Measurements from ENCODE around the gene ZBTB42. TPM values are rescaled to one million over a fixed set of nuclear protein-coding genes. Genes with fewer than 3 reads are reported as not detected.
"Not testable (repeated sequence)": the region's sequence is repeated elsewhere in the genome, so short reads cannot be mapped to it uniquely, and the experiment has no call there.

ZBTB42 gene
- total RNA-seq, 1 experiment from 2014 or later = 1.4 TPM

DNA sequence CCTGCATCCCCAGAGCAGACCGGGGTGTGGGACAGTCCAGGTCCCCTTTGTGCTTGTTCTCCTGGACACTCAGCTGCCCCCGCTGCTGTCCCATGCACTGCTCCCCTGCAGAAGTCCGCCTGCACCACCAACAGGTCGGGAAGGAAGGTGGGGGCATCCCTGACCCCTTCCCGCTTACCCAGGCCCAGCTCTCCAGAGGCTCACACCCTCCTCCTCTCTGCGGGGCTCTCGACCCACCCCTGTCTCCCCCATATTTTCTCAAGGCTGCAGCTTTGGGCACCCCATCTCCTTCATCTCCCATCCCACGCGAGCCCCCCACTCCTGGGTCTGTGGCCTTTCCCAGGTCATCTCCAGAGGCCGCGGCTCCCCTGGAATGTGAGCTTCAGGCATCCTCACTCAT, 9.4 kb downstream of the ZBTB42 start:
- Histone ChIP-seq H3K36me3 (no peaks in the 10 kb centered on the region), H3K27ac (no peak overlapping the region), H3K9me3 (replicated peaks) (no peaks in the 10 kb centered on the region), H3K4me1 (replicated peaks) (0 out of 2 replicates have a peak, but pooled peaks cover 8% of the 10 kb centered on the region), H3K27me3 (replicated peaks) (no peaks in the 10 kb centered on the region), H3K4me3 (no peak overlapping the region)
- no peak for DNase-seq (ENCODE audit: low read depth in 1 of 2, low spot score in 2 of 2)

DNA sequence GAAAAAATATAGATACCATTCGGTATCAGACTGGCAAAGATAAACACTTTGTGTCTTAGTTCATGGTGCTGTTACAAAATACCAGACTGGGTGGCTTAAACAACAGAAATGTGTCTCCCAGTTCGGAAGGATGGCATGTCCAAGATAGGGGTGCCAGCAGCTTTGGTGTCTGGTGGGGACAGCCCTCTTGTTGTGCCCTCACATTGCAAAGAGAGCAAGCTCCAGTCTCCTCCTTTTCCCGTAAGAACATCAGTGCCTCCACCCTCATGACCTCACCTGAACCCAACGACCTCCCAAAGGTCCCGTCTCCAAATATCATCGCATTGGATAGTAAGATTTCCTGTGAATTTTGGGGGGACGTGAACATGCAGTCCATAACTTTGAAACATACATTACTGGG, 12.4 kb downstream of the ZBTB42 start:
- Histone ChIP-seq H3K4me3 (no peak overlapping the region), H3K36me3 (0 out of 2 replicates have a peak, but pooled peaks cover 4% of the 10 kb centered on the region), H3K27ac (no peak overlapping the region), H3K9me3 (replicated peaks) (no peaks in the 10 kb centered on the region), H3K27me3 (replicated peaks) (no peaks in the 10 kb centered on the region), H3K4me1 (replicated peaks) (peaks cover 13% of the 10 kb centered on the region)
- DNase-seq (ENCODE audit: low read depth in 1 of 2, low spot score in 2 of 2) = no peak

DNA sequence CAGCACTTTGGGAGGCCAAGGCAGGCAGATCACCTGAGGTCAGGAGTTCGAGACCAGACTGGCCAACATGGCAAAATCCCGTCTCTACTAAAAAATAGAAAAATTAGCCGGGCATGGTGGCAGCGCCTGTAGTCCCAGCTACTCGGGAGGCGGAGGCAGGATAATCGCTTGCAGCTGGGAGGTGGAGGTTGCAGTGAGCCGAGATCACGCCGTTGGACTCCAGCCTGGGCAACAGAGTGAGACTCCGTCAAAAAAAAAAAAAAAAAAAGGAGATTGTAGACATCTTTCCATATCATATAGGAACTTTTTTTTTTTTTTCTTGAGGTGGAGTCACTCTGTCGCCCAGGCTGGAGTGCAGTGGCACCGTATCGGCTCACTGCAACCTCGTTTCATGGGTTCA, 13.8 kb downstream of the ZBTB42 start:
- not testable (repeated sequence) for H3K27me3 ChIP-seq (replicated peaks); DNase-seq (ENCODE audit: low read depth in 1 of 2, low spot score in 2 of 2); H3K9me3 ChIP-seq (replicated peaks); H3K36me3 ChIP-seq; H3K27ac ChIP-seq
- Histone ChIP-seq H3K4me3 (peak overlapping the region; percentile 82), H3K4me1 (replicated peaks) (peaks cover 13% of the 10 kb centered on the region)

DNA sequence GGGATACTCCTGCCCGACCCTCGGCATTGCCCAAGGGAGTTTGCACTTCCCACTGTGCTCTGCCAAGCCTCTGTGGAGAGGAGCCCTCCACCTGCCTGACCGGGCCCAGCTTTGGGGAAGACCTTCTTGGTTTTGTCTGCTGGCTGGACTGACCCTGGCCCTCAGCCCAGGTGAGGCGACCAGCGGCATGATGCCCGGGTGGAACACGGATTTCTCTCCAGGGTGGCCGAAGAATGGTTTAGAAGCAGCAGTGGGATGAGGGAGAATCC, 15.6 kb downstream of the ZBTB42 start:
- H3K4me1 ChIP-seq (replicated peaks) = peaks cover 13% of the 10 kb centered on the region
- 0 out of 2 replicates have a peak, but pooled peaks cover 4% of the 10 kb centered on the region for H3K36me3 ChIP-seq

DNA sequence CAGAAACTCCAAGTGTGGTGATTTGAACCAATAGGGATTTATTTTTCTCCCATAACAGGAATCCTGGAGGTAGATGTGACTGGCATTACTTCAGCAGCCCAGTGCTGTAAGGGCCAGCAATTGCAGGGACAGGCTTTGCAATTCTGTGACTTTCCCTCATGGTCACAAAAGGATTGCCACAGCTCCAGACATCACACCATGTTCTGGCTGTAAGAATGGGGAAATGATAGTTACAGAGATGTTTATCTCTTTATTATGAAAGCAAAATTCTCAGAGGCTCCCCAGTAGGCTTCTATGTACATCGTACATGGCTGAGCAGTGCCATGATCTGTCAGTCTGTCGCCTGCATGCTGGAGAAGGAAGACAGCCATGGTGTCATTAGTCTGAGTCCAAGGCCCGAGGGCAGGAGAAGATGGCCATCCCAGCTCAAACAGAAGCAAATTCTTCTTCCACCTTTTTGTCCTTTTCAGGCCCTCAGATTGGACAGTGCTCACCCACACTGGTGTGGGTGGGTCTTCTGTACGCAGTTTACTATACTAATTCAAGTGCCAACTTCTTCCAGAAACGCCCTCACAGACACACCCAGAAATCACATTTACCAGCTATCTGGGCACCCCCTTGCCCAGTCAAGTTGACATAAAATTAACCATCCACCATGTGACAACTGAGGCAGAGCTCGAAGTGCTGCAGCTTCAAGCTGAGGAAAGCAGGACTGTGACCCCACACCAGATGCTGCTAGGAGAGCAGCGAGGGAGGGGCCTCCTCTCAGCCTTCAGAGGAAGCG, 17.2 kb downstream of the ZBTB42 start:
- Histone ChIP-seq H3K9me3 (replicated peaks) (no peaks in the 10 kb centered on the region), H3K27me3 (replicated peaks) (no peaks in the 10 kb centered on the region), H3K4me3 (no peak overlapping the region), H3K36me3 (0 out of 2 replicates have a peak, but pooled peaks cover 4% of the 10 kb centered on the region), H3K27ac (no peak overlapping the region), H3K4me1 (replicated peaks) (peaks cover 13% of the 10 kb centered on the region)
- peak in 1 of 2 experiments; percentile 20 for DNase-seq (ENCODE audit: low read depth in 1 of 2, low spot score in 2 of 2)

More for the DNA sequence above, 15.6 kb downstream of the ZBTB42 start:
- DNase-seq (ENCODE audit: low read depth in 1 of 2, low spot score in 2 of 2) = no peak
- no peaks in the 10 kb centered on the region for H3K9me3 ChIP-seq (replicated peaks)
- peak overlapping the region; percentile 82 for H3K4me3 ChIP-seq
- peak overlapping the region; percentile 69; the same call in 1 of the 2 replicates for H3K27ac ChIP-seq
- no peaks in the 10 kb centered on the region for H3K27me3 ChIP-seq (replicated peaks)

DNA sequence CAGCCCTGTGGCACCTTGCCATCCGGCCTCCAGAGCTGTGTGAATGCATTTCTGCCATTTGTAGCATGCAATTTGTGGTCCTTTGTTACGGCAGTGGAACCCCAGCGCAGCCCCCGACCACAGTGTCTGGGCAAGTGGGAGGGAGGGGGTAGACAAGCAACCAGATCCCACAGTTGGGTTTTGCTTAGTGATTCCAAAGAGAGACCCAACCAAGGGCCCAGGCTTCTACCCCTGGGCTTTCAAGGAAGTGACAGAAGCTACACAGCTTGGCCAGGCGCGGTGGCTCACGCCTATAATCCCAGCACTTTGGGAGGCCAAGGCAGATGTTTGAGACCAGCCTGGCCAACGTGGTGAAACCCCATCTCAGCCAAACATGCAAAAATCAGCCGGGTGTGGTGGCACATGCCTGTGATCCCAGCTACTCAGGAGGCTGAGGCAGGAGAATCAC, 17.8 kb downstream of the ZBTB42 start:
- Histone ChIP-seq H3K4me3 (no peak overlapping the region), H3K27ac (no peak overlapping the region), H3K36me3 (0 out of 2 replicates have a peak, but pooled peaks cover 4% of the 10 kb centered on the region), H3K4me1 (replicated peaks) (peaks cover 13% of the 10 kb centered on the region), H3K9me3 (replicated peaks) (no peaks in the 10 kb centered on the region), H3K27me3 (replicated peaks) (no peaks in the 10 kb centered on the region)
- peak in 1 of 2 experiments; percentile 20 for DNase-seq (ENCODE audit: low read depth in 1 of 2, low spot score in 2 of 2)

DNA sequence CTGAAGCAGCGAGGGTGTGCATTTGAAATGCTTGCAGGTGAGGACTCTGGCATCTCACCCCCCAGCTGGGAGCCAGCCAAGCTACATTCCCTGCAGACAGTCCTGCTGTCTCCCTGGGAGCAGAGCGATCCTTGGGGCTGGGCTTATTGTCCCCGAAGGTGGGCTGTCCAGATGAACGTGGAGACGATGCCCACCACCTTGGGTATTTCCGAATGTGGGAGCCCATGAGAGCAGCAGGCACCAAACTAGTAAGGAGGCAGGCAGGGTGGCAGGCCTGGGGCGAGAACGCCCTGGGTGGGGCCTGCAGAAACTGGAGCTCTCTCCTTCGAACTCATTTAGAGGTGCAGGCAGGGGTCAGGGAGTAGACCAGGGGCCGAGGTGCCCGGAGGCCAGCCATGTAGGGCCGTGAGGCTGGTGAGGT, 18.5 kb downstream of the ZBTB42 start:
- peaks cover 13% of the 10 kb centered on the region for H3K4me1 ChIP-seq (replicated peaks)
- peak in 1 of 2 experiments; percentile 37 for DNase-seq (ENCODE audit: low read depth in 1 of 2, low spot score in 2 of 2)
- no peak overlapping the region for H3K4me3 ChIP-seq
- no peak overlapping the region for H3K27ac ChIP-seq
- H3K36me3 ChIP-seq = 0 out of 2 replicates have a peak, but pooled peaks cover 4% of the 10 kb centered on the region
- H3K9me3 ChIP-seq (replicated peaks) = no peaks in the 10 kb centered on the region
- no peaks in the 10 kb centered on the region for H3K27me3 ChIP-seq (replicated peaks)

DNA sequence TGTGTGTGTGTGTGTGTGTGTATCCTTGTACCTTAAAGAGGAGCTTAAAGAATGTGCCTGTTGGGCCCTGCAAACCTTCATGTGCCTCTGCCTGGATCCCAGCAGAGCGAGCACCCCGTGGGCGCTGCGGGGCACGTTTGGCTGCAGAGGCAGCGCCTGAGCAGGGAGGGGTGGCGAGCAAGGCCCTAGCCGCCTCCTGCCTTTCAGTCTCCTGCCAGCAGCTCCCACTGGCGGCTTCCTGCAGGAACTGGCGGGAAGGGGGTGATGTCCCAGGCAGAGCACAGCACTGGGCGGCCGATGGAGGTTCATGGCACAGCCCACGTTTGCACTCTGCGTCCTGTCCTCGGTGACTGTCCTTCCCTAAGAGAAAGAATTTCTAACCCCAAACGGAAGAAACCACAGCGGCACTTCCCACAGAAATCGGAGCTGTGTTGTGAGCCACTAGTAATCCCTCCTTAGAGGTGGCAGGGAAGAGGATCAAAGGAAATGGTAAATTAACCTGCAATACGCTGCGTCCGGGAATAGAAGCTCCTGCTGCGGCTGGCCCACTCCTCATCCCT, 19.8 kb downstream of the ZBTB42 start:
- Histone ChIP-seq H3K27me3 (replicated peaks) (no peaks in the 10 kb centered on the region), H3K27ac (no peak overlapping the region), H3K4me1 (replicated peaks) (peaks cover 13% of the 10 kb centered on the region), H3K36me3 (0 out of 2 replicates have a peak, but pooled peaks cover under 1% of the 10 kb centered on the region), H3K4me3 (no peak overlapping the region), H3K9me3 (replicated peaks) (peaks cover 3% of the 10 kb centered on the region; the same call in 1 of the 2 replicates)
- peak in 1 of 2 experiments; percentile 58 for DNase-seq (ENCODE audit: low read depth in 1 of 2, low spot score in 2 of 2)

DNA sequence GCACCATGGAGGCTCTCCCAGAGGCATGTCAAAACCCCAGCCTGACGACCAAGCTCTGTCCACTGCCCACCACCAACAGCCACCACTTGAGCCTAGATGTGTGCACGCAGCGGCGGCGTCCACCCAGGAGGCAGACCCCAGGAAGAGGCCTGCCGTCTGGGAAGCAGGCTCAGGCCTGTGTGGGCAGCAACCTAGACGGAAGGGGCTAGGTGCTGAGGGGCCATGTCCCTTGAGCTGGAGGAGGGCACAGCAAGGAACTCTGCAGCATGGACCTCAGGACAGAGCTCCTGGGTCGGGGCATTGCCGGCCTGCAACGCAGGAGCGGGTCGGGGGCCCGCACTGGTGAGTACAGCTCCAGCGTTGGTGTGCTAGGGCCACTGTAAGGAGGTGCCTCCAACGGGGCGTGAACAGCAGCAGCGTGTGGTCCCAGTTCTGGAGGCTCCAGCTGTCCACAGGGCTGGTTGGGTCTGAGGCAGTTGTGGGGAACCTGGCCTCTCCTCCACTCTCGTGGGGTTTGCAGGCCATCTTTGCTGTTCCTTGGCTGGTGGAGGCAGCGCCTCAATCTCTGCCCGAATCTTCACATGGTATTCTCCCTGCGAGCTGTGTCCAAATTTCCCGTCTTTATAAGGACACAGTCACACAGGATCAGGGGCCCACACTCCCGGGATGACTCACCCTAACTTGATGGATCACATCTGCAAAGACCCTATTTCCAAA, 20.5 kb downstream of the ZBTB42 start:
- H3K27me3 ChIP-seq (replicated peaks) = no peaks in the 10 kb centered on the region
- no peak overlapping the region for H3K4me3 ChIP-seq
- H3K9me3 ChIP-seq (replicated peaks) = peaks cover 3% of the 10 kb centered on the region; the same call in 1 of the 2 replicates
- H3K4me1 ChIP-seq (replicated peaks) = peaks cover 10% of the 10 kb centered on the region
- no peaks in the 10 kb centered on the region for H3K36me3 ChIP-seq
- DNase-seq (ENCODE audit: low read depth in 1 of 2, low spot score in 2 of 2) = peak in 1 of 2 experiments; percentile 34
- H3K27ac ChIP-seq = no peak overlapping the region

DNA sequence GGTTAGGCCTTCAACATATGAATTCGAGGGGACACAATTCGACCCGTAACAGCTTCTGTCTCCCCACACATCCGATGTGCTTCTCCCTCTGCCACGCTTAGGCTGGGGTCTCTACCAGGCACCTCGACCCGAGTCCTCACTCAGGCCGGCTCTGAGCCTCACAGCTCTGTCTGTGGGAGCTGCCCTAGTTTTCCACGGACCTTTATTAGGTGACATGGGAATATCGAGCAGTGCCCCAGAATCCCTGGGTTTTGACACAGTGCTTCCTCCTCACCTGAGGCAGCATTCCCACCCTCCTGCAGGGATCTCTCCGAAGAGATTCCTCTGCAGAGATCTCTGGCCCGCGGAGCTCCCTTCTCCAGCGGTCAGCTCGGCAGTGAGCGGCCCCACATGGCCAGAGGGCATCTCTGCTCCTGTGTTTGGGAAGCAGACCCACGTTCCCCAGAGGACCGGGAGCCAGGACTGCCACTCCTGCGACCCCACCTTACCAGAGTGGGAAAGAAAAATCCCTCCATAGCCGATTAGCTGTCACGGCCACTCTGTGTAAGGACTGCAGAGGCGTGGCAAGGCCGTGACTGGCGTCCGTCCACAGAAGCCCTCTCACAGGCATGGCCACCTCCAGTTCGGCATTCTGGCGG, 21.2 kb downstream of the ZBTB42 start:
- DNase-seq (ENCODE audit: low read depth in 1 of 2, low spot score in 2 of 2) = no peak
- H3K27me3 ChIP-seq (replicated peaks) = no peaks in the 10 kb centered on the region
- H3K27ac ChIP-seq = no peak overlapping the region
- peaks cover 3% of the 10 kb centered on the region; the same call in 1 of the 2 replicates for H3K9me3 ChIP-seq (replicated peaks)
- no peak overlapping the region for H3K4me3 ChIP-seq
- H3K36me3 ChIP-seq = no peaks in the 10 kb centered on the region
- peaks cover 6% of the 10 kb centered on the region for H3K4me1 ChIP-seq (replicated peaks)

DNA sequence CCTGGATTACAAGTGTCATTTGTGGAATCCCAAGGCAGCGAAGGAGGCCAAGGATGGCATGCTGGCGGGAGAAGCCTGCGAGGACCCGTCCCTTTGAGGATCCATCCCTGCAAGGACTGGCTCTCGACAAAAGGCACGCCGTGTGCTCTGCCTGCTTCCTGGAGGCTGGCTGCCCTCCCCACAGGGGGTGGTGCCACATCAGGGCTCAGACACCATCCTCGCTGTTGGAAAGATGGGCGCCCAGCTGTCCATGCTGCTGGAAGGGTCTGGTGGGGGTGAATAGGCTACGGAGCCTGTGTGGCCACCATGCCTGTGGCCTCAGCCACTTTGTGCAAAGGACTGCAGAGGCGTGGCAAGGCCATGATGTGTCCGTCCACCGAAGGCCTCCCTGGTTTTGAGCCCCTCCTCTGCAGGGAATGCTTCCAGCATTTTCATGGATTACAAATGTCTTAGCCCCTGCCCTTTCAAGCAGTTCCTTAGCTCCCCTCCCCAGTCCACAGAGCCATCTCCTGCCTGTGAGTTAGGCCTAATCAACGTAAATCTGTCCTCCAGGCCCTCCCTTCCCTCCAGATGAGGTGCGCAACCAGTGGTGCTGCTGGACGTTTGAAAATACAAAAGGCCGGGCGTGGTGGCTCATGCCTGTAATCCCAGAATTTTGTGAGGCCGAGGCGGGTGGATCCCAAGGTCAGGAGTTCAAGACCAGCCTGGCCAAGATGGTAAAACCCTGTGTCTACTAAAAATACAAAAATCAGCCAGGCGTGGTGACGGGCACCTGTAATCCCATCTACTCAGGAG, 22.1 kb downstream of the ZBTB42 start:
- H3K9me3 ChIP-seq (replicated peaks) = peaks cover 3% of the 10 kb centered on the region; the same call in 1 of the 2 replicates
- no peaks in the 10 kb centered on the region for H3K36me3 ChIP-seq
- peaks cover 13% of the 10 kb centered on the region for H3K4me1 ChIP-seq (replicated peaks)
- H3K4me3 ChIP-seq = no peak overlapping the region
- no peak for DNase-seq (ENCODE audit: low read depth in 1 of 2, low spot score in 2 of 2)
- H3K27me3 ChIP-seq (replicated peaks) = no peaks in the 10 kb centered on the region
- no peak overlapping the region for H3K27ac ChIP-seq

DNA sequence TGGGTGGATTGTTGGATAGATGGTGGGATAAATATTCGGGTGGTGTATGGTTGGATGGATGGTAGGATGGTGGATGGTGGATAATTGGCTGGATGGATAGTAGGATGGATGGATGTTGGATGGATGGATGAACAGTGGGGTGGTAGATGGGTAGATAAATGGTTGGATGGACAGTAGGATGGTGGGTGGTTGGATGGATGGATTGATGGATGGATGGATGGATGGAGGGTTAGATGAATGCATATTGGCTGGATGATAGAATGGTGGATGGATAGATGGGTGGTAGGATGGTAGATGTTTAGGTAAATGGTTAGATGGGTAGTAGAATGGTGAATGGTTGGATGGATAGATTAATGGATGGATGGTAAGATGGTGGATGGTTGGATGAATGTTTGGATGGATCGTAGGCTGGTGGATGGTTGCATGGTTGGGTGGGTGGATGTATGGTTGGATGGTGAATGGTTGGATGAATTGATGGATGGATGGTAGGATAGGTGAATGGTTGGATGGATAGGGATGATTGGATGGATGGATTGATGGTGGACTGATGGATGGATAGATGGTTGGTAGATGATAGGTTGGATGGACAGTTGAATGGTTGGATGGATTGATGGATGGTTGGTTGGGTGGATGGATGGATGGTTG, 23.6 kb downstream of the ZBTB42 start:
- no peak for DNase-seq (ENCODE audit: low read depth in 1 of 2, low spot score in 2 of 2)
- Histone ChIP-seq H3K4me3 (no peak overlapping the region), H3K9me3 (replicated peaks) (peaks cover 3% of the 10 kb centered on the region; the same call in 1 of the 2 replicates), H3K4me1 (replicated peaks) (peaks cover 13% of the 10 kb centered on the region), H3K36me3 (no peaks in the 10 kb centered on the region), H3K27me3 (replicated peaks) (no peaks in the 10 kb centered on the region), H3K27ac (no peak overlapping the region)
